Omental fat pad (tissue), 4 donors: ENCODE data around the gene YPEL1. TPM values are rescaled to one million over a fixed set of nuclear protein-coding genes. Genes with fewer than 3 reads are reported as not detected.

ENCODE experiments used
- ATAC-seq: fragments of 150-250 bp; one replicate; pipeline ENCODE4 v1.9.1; 2016; ENCODE audit warnings: mild to moderate bottlenecking, moderate library complexity; ENCODE audit not compliant: low FRiP score
- DNase-seq: peaks from one replicate; pipeline ENCODE4 v3.0.0-alpha.2; 2019; ENCODE audit warnings: low spot score
- total RNA-seq, 4 donors: library from RNA; depleted of rRNA; stranded (reverse); fragments of >200 nt; gene quantifications; one replicate each; pipeline ENCODE4 v1.1.0, GENCODE V29; 2016
- TF ChIP-seq, protein P1 (sequence below), 3 donors: fragments of 450-650 bp; IDR thresholded peaks; one replicate each; pipeline ENCODE4 v1.5.1; 2016 to 2017; ENCODE audit warnings: antibody characterized with exemption in 3 of 3, mild to moderate bottlenecking in 3 of 3, moderate library complexity in 2 of 3

YPEL1 gene, protein sequence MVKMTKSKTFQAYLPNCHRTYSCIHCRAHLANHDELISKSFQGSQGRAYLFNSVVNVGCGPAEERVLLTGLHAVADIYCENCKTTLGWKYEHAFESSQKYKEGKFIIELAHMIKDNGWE
- 1 to 10 TPM; 2.0 to 5.4 (median 3.7) TPM for total RNA-seq

GRCh38 chr22:21735200-21736083 lies at the start of gene YPEL1:
YPEL1 (minus strand) TSS chr22:21735794; CDS start chr22:21710744, 25,050 bp downstream.
- peak; percentile 98 for ATAC-seq
- TF ChIP-seq, protein P1, sequence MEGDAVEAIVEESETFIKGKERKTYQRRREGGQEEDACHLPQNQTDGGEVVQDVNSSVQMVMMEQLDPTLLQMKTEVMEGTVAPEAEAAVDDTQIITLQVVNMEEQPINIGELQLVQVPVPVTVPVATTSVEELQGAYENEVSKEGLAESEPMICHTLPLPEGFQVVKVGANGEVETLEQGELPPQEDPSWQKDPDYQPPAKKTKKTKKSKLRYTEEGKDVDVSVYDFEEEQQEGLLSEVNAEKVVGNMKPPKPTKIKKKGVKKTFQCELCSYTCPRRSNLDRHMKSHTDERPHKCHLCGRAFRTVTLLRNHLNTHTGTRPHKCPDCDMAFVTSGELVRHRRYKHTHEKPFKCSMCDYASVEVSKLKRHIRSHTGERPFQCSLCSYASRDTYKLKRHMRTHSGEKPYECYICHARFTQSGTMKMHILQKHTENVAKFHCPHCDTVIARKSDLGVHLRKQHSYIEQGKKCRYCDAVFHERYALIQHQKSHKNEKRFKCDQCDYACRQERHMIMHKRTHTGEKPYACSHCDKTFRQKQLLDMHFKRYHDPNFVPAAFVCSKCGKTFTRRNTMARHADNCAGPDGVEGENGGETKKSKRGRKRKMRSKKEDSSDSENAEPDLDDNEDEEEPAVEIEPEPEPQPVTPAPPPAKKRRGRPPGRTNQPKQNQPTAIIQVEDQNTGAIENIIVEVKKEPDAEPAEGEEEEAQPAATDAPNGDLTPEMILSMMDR (IDR thresholded peaks at IDR 0.05), result no peak
- peak; percentile 86 for DNase-seq

DNA sequence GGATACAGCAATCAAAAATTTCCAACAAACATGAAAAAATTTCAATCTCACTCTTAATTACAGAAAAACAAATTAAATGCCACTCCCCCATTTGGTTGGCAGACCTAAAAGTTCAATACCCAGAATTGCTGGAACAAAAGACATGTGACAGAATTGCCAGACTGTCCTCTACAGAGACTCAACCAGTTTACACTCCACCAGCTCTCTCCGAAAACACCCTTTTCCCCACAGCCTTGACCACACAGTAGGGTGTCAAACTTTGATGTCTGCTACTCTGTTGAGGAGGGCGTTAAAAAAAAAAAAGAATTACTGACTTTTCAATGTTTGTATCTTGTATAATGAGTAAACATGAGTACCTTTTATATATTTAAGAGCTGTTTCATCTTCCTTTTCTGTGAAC lies 44.7 kb upstream of the YPEL1 start:
- TF ChIP-seq, protein P1 (IDR thresholded peaks at IDR 0.05), result no peak
- ATAC-seq (no peak), DNase-seq (no peak)

GRCh38 chr22:21779444-21779843 lies 43.9 kb upstream of the YPEL1 start:
- ATAC-seq, result no peak
- no peak for DNase-seq
- TF ChIP-seq, protein P1 (IDR thresholded peaks at IDR 0.05), result no peak

DNA sequence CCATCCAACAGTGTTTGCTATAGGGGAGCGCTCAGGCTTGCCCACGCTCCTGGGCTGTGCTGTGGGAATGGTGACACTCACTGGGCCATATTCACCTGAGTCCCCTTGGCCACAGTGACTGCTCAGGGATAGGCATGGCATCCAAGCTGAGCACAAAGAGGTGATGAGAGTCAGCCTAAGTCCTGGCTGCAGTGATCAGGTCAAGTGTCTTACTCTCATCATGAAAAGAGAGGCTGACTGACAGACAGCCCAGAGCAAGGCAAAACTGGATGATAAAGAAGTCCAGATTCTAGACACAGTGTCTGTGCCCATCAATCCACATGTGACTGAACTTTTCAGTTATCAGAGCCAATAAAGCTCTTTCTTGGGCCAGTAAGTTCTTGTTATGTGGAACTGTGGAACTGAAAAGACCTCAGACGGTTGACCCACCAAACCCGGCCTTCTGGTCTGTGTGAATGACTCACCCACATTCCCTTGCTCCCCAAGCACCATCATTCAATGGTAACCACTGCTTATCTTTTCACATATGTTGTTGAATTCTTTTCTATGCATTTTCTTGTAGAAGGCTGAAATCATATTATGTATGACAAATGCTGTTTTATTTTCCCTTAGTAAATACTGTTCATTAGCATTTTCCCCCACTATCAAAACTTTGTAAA lies 43.2 kb upstream of the YPEL1 start:
- ATAC-seq (no peak), DNase-seq (no peak)
- TF ChIP-seq, protein P1 (IDR thresholded peaks at IDR 0.05), result no peak

DNA sequence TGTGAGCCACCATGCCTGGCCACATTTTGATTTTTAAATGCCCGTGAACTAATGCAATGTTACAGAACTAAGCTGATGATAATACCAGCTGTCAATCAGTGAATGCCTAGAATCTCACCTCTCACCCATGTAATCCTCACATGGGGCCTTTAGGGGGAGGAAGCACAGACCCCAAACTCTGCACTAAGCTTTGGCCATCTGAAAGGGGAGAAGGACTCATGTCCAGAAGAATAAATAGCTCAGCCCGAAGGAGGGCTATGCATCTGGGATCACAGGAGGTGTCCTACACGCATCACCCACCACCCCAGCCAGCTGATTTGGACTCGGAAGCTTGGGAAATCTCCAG lies 36.0 kb upstream of the YPEL1 start:
- no peak for DNase-seq

GRCh38 chr22:21768435-21768834 lies 32.8 kb upstream of the YPEL1 start:
- ATAC-seq (no peak), DNase-seq (no peak)
- TF ChIP-seq, protein P1 (IDR thresholded peaks at IDR 0.05), result no peak

More for the DNA sequence above, 36.0 kb upstream of the YPEL1 start:
- TF ChIP-seq, protein P1 (IDR thresholded peaks at IDR 0.05), result no peak
- ATAC-seq, result no peak
